NCI-H524 (cell line): ENCODE data around the gene PABPN1.
"Not testable (repeated sequence)": the region's sequence is repeated elsewhere in the genome, so short reads cannot be mapped to it uniquely, and the experiment has no call there.

Experiments used
- DNase-seq, 2 experiments: peaks; one replicate each; lab custom pipeline; 2025; lab: John Stamatoyannopoulos, UW

PABPN1 gene

DNA sequence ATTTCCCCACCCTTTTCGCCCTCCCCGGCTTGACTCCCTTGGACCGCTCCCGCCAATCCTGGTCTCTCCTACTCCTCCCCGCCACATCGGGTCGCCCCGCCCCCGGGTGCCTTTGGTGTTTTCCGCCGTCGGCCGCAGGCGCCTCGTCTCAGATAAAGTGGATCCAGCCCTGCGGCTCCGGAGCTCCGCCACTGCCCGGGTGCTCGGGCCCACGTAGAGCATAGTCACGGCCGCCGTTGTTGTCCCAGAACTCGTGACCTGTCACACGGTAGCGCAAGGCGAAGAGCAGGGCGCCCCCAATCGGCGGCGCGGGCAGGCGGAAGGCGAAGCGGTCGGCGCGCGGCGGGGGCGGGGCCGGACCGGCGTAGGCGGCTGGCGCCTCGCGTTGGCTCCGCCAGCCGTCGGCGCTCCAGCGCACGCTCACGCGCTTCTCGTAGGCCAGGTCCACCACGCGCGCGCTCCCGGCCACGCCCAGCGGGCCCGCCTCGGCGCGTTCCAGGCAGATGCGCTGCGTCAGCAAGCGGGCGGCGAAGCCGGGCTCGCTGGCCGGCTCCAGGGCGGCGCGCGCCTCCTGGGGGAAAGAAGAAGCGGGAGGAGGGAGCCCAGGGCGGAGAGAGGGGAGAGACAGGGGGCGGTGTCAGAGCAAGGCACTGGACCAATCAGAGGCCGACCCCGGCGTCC lies 19.8 kb upstream of the PABPN1 start:
- DNase-seq = peak; percentile 99 to 100

DNA sequence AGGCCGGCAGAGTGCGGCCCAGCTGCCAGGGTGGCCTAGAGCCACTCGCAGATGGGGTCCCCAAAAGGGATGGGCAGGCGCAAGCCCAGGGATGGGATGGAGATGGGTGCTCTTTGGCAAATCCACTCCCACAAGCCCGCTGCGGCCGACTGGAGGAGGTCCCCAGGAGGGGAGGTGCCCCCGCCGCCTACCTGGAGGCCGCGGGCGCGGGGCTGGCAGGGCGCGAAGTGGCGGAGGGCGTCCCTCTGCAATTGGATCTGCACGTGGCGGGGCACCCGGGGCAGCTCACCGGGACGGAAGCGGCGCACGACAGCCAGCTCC lies 19.3 kb upstream of the PABPN1 start:
- DNase-seq = no peak

DNA sequence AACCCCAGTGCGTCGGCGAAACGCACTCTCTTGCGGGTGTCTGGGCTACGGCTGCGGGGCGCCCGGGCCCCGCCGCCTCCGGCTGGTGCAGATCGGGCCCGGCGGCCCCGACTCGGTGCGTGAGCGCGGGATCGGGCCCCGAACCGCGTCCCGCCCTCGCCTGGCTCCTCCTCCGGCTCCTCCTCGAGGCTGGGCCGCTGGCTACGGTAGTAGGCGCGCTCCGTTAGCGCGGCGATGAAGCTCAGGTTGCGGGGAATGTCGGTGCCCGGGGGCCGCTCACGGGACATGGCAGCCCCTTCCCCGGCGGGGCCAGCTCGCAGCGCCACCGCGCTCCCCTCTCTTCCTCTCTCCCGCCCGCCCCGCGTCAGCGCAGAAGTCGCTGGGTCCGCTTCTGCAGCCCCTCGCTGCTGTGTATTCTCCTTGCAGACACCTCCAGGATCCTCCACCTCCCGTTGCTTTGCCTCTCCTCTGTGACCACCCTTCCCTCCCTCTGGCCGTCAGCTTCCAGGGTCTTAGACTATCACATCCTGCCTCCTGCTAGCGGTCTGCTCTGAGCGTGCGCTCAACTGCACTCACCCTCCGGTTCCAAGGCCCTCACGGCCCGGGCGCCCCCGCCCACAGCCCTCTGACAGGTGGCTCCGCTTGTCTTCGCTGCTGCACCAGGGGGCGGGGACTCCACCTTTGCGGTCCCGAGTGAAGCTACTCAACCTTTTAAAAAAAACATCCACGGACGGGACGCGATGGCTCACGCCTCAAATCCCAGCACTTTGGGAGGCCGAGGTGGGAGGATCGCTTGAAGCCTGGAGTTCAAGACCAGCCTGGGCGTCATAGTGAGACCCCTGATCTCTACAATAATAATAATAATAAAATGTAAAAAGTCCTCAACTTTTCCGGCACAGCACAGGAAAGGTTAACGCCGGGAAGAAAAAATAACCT lies 18.7 kb upstream of the PABPN1 start, which contains the start of gene PPP1R3E:
PPP1R3E (minus strand) TSS at position 570 of the 936 bp plus-strand sequence; CDS start at position 287, 283 bp downstream.
- peak; percentile 82 to 95 for DNase-seq

DNA sequence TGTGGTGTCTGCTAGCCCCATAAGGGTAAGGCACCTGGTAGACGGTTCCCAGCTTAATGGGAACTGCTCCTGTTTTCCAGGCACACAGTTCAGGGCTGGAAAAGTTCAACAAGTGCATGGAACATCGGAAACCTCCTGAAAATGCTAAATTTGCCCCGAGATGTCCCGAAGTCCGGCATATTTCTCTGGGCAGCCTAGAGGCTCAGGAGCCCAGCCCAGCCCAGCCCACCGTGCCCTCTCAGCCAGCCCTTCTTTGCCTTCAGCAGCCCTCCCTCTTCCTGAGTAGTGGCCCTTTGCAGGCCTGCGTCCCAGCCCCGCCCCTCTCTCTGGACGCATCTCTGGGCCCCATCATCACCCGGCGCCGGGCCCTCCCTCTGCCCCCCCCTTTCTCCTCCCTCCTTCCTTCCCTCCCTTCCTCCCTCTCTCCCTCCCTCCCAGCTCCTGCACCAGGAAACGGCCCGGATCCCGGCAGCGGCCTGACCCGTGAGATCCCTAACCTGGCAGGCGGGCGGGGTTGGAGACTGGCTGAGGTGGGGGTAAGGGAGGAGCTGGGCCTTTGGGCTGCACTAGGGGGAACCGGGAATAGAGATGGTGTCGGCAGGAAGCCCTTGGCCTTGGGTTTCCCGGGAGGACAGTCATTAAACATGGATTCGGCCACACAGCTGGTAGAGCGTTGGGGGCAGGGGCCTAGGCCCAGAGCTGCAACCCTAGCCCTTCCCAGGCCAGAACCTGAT lies 14.7 kb upstream of the PABPN1 start, which contains the start of gene BCL2L2:
BCL2L2 (plus strand) TSS at position 422 of the 734 bp plus-strand sequence. CDS start 935 bp downstream, outside the sequence.
- DNase-seq = peak; percentile 85 to 90

DNA sequence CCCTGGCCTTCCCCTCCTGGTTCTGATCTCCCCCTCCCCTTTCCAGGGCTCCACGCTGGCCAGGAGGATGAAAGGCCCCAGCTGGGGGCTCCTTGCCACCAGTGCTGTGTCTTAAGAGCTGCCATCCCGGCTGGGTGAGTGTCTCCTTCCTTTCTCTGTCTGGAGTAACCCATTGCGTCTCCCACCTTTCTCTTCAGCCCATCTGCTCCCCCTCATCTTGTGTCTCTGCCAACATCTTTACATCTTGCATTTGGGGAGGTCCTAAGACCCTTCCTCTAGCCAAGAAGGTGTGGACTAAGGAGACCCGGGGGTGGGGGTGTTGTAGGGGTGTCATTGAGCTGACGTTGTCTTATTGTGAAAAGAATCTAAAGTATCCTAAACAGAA lies 14.1 kb upstream of the PABPN1 start:
- peak in 1 of 2 experiments; percentile 31 for DNase-seq

DNA sequence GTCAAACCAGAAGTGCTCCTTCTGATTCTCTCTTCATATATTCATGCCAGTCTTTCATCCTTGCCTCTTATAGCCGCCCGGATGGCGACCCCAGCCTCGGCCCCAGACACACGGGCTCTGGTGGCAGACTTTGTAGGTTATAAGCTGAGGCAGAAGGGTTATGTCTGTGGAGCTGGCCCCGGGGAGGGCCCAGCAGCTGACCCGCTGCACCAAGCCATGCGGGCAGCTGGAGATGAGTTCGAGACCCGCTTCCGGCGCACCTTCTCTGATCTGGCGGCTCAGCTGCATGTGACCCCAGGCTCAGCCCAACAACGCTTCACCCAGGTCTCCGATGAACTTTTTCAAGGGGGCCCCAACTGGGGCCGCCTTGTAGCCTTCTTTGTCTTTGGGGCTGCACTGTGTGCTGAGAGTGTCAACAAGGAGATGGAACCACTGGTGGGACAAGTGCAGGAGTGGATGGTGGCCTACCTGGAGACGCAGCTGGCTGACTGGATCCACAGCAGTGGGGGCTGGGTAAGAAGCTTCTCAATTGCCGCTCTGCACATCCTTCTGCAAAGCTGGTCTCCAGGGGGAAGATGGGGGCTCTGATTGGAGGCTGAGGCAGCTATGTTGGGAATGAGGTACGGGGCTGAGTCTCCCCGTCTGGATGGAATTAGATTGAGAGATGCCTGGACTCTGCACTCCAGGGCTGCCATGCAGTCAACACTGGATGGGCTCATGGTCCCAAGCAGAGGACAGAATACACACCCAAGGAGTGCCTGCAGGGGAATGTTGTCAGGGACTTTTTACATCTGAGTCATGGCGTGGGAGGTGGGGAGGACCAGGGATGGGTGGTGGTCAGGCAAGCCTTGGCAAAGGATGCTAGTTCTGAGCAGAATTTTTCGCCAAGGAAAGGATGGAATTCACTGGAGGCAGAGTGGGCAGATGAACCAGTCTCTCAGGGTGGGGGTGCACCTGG lies 13.3 kb upstream of the PABPN1 start:
- no peak for DNase-seq

DNA sequence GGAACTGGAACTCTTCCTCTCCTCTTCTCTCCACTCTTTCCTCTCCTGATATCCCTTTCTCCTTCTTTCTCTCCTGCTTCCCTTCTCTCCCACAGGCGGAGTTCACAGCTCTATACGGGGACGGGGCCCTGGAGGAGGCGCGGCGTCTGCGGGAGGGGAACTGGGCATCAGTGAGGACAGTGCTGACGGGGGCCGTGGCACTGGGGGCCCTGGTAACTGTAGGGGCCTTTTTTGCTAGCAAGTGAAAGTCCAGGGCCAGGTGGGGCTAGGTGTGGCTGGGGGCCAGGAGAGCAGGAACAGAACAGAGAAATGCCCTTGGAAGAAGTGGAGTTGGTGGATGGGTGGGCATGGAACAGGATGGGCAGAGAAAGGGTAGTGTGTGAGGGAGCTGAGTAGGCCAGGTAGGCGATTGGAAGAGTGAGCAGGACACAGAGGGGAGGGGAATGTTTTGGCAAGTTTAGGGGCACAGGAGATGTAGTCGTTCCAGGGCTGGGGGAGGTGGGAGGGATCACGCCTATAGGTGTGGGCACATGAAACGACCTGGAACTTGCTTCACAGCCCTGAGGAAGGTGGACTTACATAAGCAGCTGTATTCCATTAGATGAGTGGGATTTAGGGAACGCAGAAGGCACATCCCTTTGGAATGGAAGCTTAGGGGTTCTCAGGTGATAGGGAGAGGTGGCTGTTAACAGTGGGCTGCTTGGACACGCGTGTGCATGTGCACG lies 12.4 kb upstream of the PABPN1 start:
- DNase-seq = no peak

DNA sequence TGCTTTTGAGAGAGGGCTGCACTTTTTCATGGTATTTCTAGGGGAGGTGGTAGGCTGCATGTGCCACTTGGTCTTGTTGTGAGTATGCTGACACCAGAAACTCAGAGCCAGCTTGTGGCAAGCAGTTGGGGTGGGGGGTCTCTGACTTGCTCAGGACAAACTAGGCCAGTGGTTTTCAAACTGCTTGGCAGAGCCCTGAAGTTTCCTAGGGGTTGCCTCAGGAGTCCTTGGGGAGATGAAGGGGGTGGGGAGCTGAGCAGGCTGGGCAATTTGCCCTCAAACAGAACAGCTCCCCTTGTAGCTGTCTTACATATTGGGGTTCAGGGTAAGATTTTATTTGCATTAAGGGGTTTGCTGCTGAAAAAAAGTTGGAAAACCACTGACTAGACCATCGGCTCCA lies 10.7 kb upstream of the PABPN1 start:
- no peak for DNase-seq

DNA sequence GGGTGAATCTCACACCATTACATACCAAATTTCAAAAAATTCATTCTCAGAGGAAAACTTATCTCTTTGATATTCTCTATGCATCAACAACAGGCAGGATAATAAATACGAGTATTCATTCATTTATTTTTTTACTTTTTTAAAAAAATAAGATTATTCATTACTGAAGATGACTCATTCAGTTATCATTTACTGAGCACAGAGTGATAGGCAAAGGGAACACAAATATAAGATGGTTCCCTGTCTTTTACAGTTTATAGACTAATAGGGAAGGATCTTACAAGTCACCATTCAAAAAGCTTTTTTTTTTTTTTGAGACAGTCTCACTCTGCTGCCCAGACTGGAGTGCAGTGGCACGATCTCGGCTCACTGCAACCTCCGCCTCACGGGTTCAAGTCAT lies 5.0 kb upstream of the PABPN1 start:
- DNase-seq = no peak

DNA sequence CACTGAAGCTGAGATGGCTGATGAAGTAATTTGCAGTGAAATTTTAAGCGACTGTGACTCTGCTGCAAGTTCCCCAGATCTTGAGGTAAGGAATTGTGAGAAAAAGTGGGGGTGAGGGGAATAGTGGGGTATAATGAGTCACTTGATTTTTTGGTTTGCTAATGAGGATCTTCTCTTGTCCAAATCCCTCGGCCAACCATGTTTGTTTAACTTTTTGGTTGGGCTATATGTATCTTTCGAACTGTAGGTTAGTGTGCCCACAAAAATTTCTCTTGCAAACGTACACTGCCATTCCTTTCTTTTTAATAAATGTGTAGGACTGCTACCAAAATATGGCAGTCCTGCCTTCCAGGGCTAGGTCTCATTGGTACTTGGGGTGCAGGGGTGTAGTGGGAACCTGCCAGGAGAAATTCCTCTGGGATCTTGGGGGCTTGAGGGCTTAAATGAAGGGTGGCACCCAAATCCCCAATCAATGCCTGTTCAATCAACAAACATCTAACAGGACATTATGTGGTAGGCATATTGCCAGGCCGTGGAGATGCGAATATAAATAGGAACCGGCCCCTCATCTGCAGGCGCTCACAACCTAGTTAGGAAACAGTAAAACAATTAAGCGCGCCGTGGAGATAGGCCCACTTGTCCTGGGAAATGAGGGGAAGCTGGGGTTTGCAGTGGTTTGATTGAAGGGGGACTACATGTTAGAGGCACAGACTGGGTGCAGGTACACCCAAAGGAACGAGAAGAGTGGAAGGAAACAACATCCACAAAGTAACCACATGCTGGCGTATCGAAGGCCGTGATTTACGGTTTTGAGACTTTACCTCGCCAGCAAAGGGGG lies 1.3 kb upstream of the PABPN1 start:
- DNase-seq = no peak

DNA sequence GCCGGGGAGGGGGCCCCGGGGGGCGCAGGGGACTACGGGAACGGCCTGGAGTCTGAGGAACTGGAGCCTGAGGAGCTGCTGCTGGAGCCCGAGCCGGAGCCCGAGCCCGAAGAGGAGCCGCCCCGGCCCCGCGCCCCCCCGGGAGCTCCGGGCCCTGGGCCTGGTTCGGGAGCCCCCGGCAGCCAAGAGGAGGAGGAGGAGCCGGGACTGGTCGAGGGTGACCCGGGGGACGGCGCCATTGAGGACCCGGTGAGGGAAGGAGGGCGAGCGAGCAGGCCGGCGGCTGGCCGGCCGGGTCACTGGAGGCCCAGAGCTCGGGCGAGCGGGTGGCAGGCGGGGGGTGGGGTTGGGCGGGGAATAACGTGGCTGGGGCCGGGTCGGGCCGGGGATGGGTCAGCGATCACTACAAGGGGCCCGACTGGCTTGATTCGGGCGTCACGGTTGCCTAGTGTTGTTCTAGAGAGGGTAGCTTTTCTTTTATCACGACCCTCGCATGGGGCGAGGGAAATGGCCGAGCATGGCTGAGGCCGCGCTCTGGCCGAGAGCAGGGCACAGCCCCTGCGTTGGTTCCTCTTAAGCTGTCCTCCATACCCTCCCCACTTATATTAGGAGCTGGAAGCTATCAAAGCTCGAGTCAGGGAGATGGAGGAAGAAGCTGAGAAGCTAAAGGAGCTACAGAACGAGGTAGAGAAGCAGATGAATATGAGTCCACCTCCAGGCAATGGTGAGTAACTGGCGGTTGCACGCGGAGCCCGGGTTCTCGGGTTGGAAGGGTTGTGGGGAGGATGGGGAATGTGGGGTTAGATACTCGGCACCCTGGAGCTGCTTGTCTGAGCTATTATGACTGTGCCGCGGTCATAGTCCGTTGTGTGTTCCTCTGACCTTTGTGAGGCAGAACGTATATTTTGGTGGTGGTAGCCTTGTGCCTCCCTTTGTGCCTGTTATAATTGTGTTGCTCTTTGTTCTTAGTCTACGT lies 603 bp downstream of the PABPN1 start:
- peak; percentile 42 to 56 for DNase-seq

DNA sequence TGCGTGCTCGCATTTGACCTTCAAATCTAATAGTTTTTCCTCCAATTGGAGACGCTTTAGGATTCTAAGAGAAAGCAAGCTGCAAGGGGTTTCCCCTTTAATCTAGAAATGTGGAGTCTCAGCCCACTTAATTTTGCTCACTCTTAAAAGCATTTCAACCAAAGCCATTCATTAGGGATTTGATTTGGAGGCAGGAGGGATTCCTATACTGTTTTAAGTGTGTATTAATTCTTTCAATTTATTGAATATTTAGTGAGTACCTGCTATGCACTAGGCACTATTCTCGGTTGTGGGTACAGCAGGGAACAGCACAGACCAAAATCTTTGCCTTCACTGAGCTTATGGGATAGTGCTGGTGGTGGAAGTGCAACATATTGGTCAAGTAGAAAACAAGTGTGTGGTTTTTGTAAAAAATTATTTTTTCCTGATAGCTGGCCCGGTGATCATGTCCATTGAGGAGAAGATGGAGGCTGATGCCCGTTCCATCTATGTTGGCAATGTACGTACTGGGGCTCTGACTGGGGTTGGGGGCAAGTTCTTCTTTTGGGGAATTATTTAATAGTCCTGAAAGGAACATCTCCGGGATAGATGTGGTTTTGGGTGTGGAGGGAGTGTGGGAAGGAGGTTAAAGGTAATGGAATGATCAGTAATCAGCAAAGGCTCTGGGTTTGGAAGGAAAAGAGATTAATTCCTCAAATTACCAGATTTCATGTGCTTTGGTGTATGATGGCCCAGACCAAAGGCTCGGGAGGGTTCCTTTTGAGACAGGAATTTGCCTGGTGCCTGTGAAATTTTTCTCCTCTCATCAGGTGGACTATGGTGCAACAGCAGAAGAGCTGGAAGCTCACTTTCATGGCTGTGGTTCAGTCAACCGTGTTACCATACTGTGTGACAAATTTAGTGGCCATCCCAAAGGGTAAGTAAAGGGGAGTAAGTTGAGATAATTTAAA lies 1.6 kb downstream of the PABPN1 start:
- no peak for DNase-seq

DNA sequence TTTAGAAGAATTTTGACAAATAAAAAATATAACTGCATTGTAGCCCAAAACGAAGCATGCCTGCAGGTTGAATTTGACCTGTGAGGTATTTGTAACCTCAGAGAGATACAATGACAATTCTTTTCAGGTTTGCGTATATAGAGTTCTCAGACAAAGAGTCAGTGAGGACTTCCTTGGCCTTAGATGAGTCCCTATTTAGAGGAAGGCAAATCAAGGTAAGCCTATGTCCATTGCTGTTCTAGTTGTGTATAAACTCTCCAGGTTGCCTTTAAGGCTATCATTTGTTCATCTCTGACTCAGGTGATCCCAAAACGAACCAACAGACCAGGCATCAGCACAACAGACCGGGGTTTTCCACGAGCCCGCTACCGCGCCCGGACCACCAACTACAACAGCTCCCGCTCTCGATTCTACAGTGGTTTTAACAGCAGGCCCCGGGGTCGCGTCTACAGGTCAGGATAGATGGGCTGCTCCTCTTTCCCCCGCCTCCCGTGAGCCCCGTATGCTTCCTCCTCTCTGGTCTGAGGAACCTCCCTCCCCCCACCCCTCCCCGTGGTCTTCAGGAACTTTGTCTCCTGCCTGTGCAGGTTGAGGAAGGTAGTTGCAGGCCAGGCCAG lies 2.7 kb downstream of the PABPN1 start:
- DNase-seq = no peak

DNA sequence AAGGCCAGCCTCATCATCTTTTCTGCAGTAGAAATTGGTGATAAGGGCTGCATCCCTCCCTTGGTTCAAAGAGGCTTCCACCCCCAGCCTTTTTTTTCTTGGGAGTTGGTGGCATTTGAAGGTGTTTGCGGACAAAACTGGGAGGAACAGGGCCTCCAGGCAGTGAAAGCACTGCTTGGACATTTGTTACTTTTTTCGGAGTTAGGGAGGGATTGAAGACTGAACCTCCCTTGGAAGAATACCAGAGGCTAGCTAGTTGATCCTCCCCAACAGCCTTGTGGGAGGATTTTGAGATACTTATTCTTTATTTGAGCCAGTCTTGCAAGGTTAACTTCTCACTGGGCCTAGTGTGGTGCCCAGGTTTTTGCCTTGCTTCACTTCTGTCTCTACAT lies 3.2 kb downstream of the PABPN1 start:
- no peak for DNase-seq

DNA sequence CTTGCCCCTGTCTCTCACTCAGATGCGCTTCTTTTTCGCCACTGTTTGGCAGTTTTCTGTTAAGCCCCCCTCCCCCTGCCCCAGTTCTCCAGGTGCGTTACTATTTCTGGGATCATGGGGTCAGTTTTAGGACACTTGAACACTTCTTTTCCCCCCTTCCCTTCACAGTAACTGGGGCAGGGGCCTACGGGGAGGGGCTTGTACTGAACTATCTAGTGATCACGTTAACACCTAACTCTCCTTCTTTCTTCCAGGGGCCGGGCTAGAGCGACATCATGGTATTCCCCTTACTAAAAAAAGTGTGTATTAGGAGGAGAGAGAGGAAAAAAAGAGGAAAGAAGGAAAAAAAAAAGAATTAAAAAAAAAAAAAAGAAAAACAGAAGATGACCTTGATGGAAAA lies 3.7 kb downstream of the PABPN1 start:
- DNase-seq = no peak

DNA sequence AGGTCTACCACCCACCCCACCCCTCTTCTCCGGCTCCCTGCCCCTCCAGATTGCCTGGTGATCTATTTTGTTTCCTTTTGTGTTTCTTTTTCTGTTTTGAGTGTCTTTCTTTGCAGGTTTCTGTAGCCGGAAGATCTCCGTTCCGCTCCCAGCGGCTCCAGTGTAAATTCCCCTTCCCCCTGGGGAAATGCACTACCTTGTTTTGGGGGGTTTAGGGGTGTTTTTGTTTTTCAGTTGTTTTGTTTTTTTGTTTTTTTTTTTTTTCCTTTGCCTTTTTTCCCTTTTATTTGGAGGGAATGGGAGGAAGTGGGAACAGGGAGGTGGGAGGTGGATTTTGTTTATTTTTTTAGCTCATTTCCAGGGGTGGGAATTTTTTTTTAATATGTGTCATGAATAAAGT lies 4.5 kb downstream of the PABPN1 start:
- DNase-seq = not testable (repeated sequence)
